ENCODE results near the gene LRP3. TPM values are rescaled to one million over a fixed set of nuclear protein-coding genes. Genes with fewer than 3 reads are reported as not detected.

Gene LRP3
- total RNA-seq, 2 donors from 2014 or later: 0.82 TPM; not detected in 1

DNA sequence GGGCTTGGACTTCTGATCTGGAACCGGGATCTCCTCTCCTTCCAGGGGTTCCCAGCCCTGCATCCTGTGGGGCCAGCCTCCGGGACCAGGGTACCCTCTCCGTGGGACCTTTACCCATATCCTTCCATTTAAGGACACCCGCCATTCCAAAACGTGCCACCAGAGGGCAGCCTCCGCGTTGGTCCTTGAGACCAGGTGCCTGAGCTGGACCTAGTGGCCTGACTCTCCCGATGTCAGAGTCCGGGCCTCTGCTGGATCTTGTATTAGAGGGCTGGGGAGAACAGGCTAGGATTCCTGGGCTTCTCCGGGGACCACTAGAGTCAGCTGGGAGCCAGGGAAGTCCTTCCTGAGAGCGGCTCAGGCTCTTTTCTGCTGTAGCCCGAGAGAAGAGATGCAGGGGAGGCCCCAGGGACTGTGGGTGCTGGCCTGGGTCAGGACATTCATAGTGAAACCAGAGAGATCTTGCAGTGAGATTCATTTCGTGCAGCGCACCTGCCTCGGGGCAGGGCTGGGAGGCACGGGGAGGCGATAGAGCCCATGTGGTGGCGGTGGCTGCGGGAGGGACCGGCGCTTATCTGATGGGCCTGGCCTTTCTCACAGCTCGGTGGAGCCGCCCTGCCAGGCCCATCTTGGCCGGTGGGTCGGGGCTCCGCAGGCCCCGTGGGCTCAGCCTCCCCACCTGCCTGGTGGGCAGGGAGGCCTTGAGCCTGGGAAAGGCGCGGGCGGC lies 41.3 kb downstream of the LRP3 start:
- peak; percentile 67 to 87 for DNase-seq (ENCODE audit: low spot score in 2 of 2)
- Mint-ChIP-seq H3K36me3 (no peaks in the 10 kb centered on the region), H3K9me3 (no peaks in the 10 kb centered on the region), H3K27ac (no peak overlapping the region)
- peak; percentile 78 to 95 for ATAC-seq

DNA sequence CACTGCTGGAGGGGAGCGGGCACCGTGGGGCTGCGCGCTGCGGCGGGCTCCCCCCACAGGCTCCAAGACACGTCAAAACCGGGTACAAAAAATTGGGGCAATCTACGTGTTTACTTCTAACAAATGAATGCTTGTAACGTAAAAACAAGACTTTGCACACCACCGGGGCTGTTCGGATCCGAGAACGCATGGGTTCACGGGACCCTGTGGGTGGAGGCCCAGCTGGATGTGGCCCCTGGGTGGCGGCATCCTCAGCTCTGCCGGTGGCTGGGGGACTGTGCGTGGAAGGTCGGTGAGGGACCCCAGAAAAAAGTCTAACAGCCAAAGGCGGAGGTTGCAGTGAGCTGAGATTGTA lies 41.8 kb downstream of the LRP3 start:
- ATAC-seq: no peak
- no peak for DNase-seq (ENCODE audit: low spot score in 2 of 2)
- Mint-ChIP-seq H3K36me3 (no peaks in the 10 kb centered on the region), H3K27ac (no peak overlapping the region), H3K9me3 (no peaks in the 10 kb centered on the region)

DNA sequence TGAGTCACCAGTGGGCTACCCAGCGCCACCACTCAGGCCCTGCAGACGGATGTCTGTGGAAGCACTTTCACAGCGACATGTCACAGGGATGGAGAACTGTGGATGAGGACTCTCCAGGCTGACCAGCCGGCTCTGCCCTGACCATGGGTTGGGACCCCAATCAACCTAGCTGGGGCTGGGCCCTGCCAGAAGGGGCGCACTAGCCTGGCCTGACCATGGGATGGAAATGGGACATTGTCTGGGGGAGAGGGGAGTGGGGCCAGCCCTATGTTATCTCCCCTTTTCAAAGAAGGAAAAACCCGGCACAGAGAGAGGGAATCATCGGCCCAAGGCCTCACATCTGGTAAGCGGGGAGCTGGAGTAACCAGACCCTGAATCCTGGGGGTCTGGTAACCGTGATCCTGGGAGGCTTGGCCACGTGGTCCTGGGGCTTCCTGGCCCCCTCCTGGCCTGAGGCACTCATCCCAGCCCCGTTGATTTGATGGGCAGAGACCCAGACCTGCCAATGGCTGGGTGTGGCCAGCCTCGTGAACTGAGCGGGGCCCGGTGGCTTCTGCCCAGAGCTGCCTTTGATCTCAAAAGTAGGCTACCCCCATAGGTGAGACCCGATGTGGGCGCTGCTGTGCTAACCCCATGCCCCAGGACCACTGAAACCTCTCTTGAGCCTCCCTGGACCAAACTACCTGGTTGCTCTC lies 42.7 kb downstream of the LRP3 start:
- ATAC-seq: no peak
- DNase-seq (ENCODE audit: low spot score in 2 of 2): no peak
- no peaks in the 10 kb centered on the region for H3K36me3 Mint-ChIP-seq

DNA sequence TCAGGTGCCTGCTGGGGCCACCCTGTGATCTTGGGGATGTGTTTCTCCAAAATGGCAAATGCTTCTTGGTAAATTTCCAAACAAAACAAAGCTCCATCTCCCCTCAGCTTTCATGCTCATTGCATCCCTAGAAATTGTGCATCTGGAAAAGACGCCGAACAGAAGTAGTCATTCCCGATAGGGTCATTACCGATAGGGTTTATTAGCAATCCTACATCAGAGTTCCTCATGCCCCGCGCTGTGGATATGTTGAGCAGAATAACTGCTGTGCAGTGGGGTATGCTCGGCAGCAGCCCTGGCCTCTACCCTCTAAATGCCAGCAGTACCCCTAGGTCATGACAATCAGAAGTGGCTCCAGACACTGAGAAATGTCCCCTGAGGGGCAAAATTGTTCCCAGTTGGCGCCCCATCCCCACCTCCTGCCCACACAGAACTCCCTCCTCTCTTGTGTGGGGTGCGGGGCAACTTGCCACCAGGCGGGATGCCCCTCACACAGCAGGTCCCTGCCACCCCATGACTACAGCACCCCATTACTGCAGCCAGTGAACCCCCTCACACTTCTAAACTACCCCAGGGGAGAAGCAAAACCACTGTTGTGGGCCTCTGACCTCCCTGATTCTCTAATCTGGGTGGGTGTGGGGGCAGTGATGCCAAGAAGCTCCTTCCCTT lies 44.5 kb downstream of the LRP3 start:
- H3K9me3 Mint-ChIP-seq: no peaks in the 10 kb centered on the region
- H3K27ac Mint-ChIP-seq: no peak overlapping the region
- DNase-seq (ENCODE audit: low spot score in 2 of 2) (no peak), ATAC-seq (no peak)
- no peaks in the 10 kb centered on the region for H3K36me3 Mint-ChIP-seq

More for the DNA sequence above, 42.7 kb downstream of the LRP3 start:
- Mint-ChIP-seq H3K9me3 (no peaks in the 10 kb centered on the region), H3K27ac (no peak overlapping the region)

DNA sequence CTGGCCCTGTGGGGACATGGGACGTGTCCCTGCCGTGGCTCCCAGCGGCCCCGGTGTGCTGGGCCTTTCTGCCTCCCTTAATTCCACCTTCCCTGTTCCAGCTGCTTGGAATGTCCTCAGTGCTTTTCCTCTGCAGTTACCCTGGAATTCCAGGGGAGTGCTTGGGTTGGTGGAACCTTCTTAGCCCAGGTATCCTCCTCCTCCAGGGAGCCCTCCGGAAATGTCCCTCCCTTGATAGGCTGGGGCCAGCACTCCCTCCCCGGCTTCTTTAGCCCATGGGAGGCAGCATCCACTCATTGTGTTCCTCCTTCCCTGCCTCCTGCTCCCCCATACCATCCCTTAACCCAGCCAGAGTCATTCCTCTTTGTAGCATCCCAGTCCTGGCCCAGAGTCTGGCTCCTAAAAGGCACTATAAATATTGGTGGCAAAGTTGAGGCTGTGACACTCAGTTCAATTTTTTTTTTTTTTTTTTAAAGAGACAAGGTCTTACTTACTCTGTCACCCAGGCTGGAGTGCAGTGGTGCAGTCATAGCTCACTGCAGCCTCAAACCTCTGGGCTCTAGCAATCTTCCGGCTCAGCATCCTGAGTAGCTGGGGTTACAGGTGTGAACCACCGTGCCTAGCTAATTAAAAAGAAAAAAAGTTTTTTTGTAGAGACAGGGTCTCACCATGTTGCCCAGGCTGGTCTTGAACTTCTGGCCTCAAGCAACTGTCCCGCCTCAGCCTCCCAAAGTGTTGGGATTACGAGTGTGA lies 45.3 kb downstream of the LRP3 start:
- Mint-ChIP-seq H3K36me3 (no peaks in the 10 kb centered on the region), H3K27ac (no peak overlapping the region), H3K9me3 (no peaks in the 10 kb centered on the region)
- no peak for DNase-seq (ENCODE audit: low spot score in 2 of 2)
- no peak for ATAC-seq

DNA sequence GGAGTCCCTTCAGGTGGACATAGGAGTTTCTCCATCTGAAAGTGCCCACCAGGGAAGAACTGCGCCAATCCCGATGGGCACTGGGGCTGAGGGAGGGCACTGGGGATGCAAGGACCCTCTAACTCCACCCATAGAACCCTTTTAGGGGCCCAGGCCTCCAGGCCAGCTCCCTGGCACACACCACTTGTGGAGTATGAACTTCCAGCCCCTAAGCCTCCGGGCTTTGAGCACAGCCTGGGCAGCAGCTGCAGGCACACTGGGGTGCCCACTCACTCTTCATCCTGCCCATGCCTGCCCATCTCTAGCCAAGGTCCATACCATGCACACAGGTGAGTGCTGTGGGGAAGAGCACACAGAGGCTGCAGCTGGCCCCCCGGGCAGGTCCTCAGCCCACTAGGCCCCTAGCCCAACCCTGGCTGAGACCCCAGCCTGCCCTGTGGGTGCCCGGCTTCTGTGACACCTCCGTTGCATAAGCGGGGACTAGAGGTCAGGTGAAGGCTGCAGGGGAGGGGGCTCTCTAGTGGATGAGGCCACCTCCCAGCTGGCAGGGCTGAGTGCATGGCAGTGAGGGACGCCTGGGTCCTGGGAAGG lies 46.1 kb downstream of the LRP3 start:
- DNase-seq (ENCODE audit: low spot score in 2 of 2) (no peak), ATAC-seq (no peak)
- Mint-ChIP-seq H3K9me3 (peaks cover 0 to 6% of the 10 kb centered on the region in 2 donors), H3K27ac (no peak overlapping the region), H3K36me3 (peaks cover 0 to under 1% of the 10 kb centered on the region in 2 donors)

- Mint-ChIP-seq H3K36me3 (peaks cover 0 to 5% of the 10 kb centered on the region in 2 donors), H3K27ac (no peak overlapping the region), H3K9me3 (peaks cover 0 to 6% of the 10 kb centered on the region in 2 donors)
- ATAC-seq (no peak), DNase-seq (ENCODE audit: low spot score in 2 of 2) (no peak)
Measured at GRCh38 chr19:33241091-33241529, 47.0 kb downstream of the LRP3 start.

- ATAC-seq (peak in 1 of 2 donors; percentile 48), DNase-seq (ENCODE audit: low spot score in 2 of 2) (no peak)
- Mint-ChIP-seq H3K9me3 (peaks cover 0 to 6% of the 10 kb centered on the region in 2 donors), H3K27ac (no peak overlapping the region), H3K36me3 (peaks cover 0 to 5% of the 10 kb centered on the region in 2 donors)
Measured at GRCh38 chr19:33241530-33242101, 47.5 kb downstream of the LRP3 start.

- Mint-ChIP-seq H3K27ac (no peak overlapping the region), H3K9me3 (peaks cover 0 to 6% of the 10 kb centered on the region in 2 donors), H3K36me3 (peaks cover 0 to 5% of the 10 kb centered on the region in 2 donors)
- ATAC-seq (no peak), DNase-seq (ENCODE audit: low spot score in 2 of 2) (no peak)
Measured at GRCh38 chr19:33242131-33242530, 48.0 kb downstream of the LRP3 start.

DNA sequence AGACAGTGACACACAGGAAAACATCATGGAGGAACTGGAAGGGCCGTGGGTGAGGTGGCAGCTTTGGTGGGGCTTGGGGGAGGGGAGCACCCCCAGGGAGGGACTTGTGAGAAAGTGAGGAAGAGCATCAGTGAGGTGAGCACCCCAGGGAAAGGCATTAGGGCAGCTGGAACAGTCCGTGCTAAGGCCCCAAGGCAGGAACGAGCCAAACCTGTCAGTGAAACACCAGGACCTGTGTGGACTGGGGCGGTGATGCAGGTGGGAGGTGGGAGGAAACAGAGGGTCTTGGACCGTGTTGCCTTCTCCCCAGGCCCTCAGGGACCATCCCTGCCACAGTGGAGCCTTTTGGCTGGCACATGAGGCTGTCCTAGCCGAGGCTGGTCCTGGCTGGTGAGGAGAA lies 48.8 kb downstream of the LRP3 start:
- no peak for ATAC-seq

DNA sequence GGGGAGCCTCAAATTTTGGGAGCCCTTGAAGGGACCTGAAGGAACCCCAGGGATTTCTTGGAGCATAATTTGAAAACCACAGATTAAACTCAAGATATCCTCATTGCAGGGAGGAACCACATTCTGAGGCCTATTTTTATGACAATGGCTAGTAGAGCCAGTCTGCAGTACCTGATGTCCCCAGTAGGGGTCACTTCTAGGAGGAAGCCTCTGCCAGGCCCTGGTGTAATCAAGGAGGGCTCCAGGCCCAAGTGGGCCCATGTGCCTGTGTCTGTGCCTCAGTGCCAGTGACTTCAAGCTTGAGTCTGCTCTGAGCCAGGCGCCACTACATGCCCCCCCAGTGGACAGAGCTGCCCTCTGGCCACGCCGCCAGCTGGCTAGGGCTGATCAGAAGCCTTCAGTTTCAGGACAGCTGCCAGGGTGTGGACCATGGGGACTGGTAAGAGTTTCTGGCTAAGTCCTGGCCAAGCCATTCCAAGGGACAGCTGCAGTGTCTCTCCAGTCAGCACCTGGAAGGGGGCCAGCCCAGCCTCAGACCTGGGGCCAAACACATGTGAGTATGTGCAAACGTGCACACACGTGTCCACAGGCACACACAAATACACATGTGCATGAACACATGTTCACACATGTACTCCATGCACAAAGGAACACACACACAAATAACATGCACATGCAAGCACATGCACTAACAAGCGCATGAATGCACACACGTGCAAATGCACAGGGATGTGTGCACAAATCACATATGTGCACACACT lies 52.0 kb downstream of the LRP3 start:
- DNase-seq (ENCODE audit: low spot score in 2 of 2) (peak in 1 of 2 donors; percentile 22), ATAC-seq (no peak)
- Mint-ChIP-seq H3K9me3 (peaks cover 0 to 6% of the 10 kb centered on the region in 2 donors), H3K36me3 (peaks cover 0 to 5% of the 10 kb centered on the region in 2 donors), H3K27ac (no peak overlapping the region)

More for the DNA sequence above, 48.8 kb downstream of the LRP3 start:
- Mint-ChIP-seq H3K36me3 (peaks cover 0 to 5% of the 10 kb centered on the region in 2 donors), H3K9me3 (peaks cover 0 to 6% of the 10 kb centered on the region in 2 donors), H3K27ac (no peak overlapping the region)
- no peak for DNase-seq (ENCODE audit: low spot score in 2 of 2)

- H3K9me3 Mint-ChIP-seq: peaks cover 0 to 6% of the 10 kb centered on the region in 2 donors
- ATAC-seq: no peak
Measured at GRCh38 chr19:33246709-33247440, 52.7 kb downstream of the LRP3 start.

GRCh38 chr19:33247441-33247819 lies 53.3 kb downstream of the LRP3 start:
- Mint-ChIP-seq H3K36me3 (peaks cover 0 to 5% of the 10 kb centered on the region in 2 donors), H3K27ac (no peak overlapping the region), H3K9me3 (peaks cover 0 to 6% of the 10 kb centered on the region in 2 donors)
- no peak for DNase-seq (ENCODE audit: low spot score in 2 of 2)
- ATAC-seq: no peak

More at GRCh38 chr19:33246709-33247440, 52.7 kb downstream of the LRP3 start:
- H3K36me3 Mint-ChIP-seq: peaks cover 0 to 5% of the 10 kb centered on the region in 2 donors
- H3K27ac Mint-ChIP-seq: no peak overlapping the region
- no peak for DNase-seq (ENCODE audit: low spot score in 2 of 2)

DNA sequence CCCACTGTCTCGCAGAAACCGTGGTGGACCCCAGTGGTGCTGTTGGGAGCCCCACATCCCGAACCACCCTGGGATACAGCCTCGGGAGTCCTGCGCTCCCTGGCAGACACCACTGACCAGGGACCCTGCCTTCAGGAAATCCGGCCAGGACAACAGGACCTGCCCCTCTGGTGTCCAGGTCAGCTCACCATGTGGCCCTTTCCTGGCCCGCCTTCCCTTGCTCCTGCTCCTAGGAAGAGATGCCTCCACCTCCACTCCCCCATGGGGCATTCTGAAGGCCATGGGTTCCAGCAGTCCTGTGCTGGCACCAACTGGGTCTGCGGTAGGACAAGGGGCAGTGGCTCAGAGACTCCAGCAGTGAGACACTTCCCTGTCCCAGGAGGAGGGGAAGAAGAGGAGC lies 54.0 kb downstream of the LRP3 start:
- ATAC-seq: no peak
- peaks cover 0 to 6% of the 10 kb centered on the region in 2 donors for H3K9me3 Mint-ChIP-seq
- DNase-seq (ENCODE audit: low spot score in 2 of 2): no peak
- no peak overlapping the region for H3K27ac Mint-ChIP-seq
- H3K36me3 Mint-ChIP-seq: peaks cover 0 to 5% of the 10 kb centered on the region in 2 donors

- DNase-seq (ENCODE audit: low spot score in 2 of 2): no peak
- Mint-ChIP-seq H3K36me3 (peaks cover 0 to 5% of the 10 kb centered on the region in 2 donors), H3K27ac (no peak overlapping the region), H3K9me3 (peaks cover 0 to 6% of the 10 kb centered on the region in 2 donors)
- no peak for ATAC-seq
Measured at GRCh38 chr19:33248553-33248953, 54.4 kb downstream of the LRP3 start.
